Measurements from ENCODE around the gene CHD1L. TPM values are rescaled to one million over a fixed set of nuclear protein-coding genes. Genes with fewer than 3 reads are reported as not detected.
"Not testable (repeated sequence)": the region's sequence is repeated elsewhere in the genome, so short reads cannot be mapped to it uniquely, and the experiment has no call there.

CHD1L gene
- total RNA-seq: 72.9 and 80.3 TPM in 2 replicates

DNA sequence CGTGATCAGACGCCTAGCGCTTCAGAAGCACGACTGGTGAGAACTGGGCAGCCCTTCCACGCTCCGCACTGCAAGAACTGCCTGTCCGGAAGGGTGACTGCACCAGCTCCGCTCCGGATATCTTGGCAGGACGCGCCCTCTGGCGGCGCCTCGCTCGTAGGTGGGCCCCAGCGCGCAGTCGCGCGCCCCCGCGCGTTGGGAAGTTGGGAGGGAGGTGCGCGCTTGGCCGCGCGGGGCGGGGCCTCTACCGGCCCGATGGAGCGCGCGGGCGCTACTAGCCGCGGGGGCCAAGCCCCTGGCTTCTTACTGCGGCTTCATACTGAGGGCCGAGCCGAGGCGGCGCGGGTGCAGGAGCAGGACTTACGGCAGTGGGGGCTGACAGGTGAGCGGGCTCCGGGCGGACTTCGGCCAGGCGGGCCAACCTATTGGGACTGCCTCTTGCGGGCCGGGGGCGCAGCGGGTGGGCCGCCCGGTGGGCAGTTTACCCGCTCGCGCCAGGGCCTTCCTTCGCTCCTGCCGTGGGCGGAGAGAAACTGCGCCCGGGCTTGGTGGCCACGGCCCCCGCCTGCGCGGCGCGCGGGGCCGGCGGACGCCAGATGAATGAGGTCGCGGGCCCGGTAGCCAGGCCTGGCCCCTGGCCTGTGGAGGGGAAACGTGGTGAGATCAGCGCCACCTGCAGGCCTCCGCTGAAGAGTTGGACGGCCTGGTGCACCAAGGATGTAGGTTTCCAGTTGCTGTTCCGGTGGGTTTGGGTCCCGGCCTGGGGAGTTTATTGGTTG, at the start of gene CHD1L:
Gene CHD1L, plus strand, starts transcription at position 236 of the 779 bp plus-strand sequence. Its CDS starts 20 bp downstream, at position 256.
- H3K27ac Mint-ChIP-seq: peak within 1 kb of the TSS; percentile 88
- intact Hi-C loops (cut with micrococcal nuclease): loop anchor here (1.0 to 10.0 kb wide), 4 partner anchors 17 to 1092 kb away; partner anchors contain the start of genes FMO5 and PRKAB2
- peaks cover 16% of the 10 kb centered on the region for H3K36me3 Mint-ChIP-seq (ENCODE audit: low read depth)

DNA sequence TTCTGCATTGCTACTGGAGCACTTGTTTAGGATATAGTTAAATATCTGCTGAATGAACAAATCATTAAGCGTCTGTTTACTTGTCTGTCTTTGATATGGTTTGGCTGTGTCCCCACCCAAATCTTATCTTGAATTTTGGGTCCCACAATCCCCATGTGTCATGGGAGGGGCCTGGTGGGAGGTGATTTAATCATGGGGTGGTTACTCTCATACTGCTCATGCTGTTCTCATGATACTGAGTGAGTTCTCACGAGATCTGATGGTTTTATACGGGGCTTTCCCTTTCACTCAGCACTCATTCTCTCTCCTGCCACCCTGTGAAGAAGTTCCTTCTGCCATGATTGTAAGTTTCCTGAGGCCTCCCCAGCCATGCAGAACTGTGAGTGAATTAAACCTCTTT, 45.2 kb upstream of the CHD1L start:
- H3K36me3 Mint-ChIP-seq (ENCODE audit: low read depth); H3K27ac Mint-ChIP-seq; intact Hi-C loops (cut with micrococcal nuclease); H3K4me3 Mint-ChIP-seq; H3K4me1 Mint-ChIP-seq; H3K27me3 Mint-ChIP-seq: not testable (repeated sequence)
- peaks cover 12% of the 10 kb centered on the region for H3K9me3 Mint-ChIP-seq
- DNase-seq: peak; percentile 31

More for the DNA sequence above, at the start of gene CHD1L:
- Mint-ChIP-seq H3K4me1 (peaks cover 34% of the 10 kb centered on the region), H3K9me3 (no peaks in the 10 kb centered on the region), H3K4me3 (peak within 1 kb of the TSS; percentile 84), H3K27me3 (peaks cover 8% of the 10 kb centered on the region)
- peak; percentile 98 for DNase-seq

GRCh38 chr1:147201276-147201675, 41.2 kb upstream of the CHD1L start:
- no peaks in the 10 kb centered on the region for H3K36me3 Mint-ChIP-seq (ENCODE audit: low read depth)
- H3K4me3 Mint-ChIP-seq: no peak overlapping the region
- intact Hi-C loops (cut with micrococcal nuclease): no loop called here
- no peak overlapping the region for H3K27ac Mint-ChIP-seq
- peaks cover 12% of the 10 kb centered on the region for H3K9me3 Mint-ChIP-seq
- DNase-seq: no peak
- no peaks in the 10 kb centered on the region for H3K27me3 Mint-ChIP-seq
- H3K4me1 Mint-ChIP-seq: peaks cover 7% of the 10 kb centered on the region

- intact Hi-C loops (cut with micrococcal nuclease): no loop called here
- H3K27me3 Mint-ChIP-seq: no peaks in the 10 kb centered on the region
- H3K36me3 Mint-ChIP-seq (ENCODE audit: low read depth): no peaks in the 10 kb centered on the region
- peaks cover 5% of the 10 kb centered on the region for H3K4me1 Mint-ChIP-seq
- H3K4me3 Mint-ChIP-seq: no peak overlapping the region
- DNase-seq: no peak
- no peak overlapping the region for H3K27ac Mint-ChIP-seq
- peaks cover 12% of the 10 kb centered on the region for H3K9me3 Mint-ChIP-seq
These were observed 40.7 kb upstream of the CHD1L start for GRCh38 chr1:147201786-147202185.

DNA sequence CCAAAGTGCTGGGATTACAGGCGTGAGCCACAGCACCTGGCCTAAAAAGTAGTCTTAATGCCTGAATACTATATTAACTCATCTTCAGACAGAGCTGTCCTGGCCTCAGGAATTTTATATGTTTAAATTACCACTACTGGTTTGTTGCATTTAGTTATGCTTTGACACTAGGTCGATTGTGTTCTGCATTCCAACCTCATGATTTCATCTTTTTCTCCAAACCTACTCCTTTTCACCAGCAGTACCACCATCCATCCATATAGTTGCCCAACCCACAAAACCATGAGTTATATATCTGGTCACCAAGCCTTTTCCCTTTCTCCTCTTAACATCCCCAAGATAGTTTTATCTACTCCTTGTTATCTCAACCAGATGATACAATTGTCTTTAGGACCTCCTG, 39.9 kb upstream of the CHD1L start:
- no peak for DNase-seq

GRCh38 chr1:147204080-147204479, 38.4 kb upstream of the CHD1L start:
- Mint-ChIP-seq H3K27me3 (no peaks in the 10 kb centered on the region), H3K4me1 (peaks cover 3% of the 10 kb centered on the region), H3K27ac (no peak overlapping the region), H3K4me3 (no peak overlapping the region), H3K36me3 (ENCODE audit: low read depth) (no peaks in the 10 kb centered on the region), H3K9me3 (peaks cover 5% of the 10 kb centered on the region)
- no peak for DNase-seq
- intact Hi-C loops (cut with micrococcal nuclease): no loop called here

More for the DNA sequence above, 39.9 kb upstream of the CHD1L start:
- Mint-ChIP-seq H3K4me3 (no peak overlapping the region), H3K4me1 (peaks cover 3% of the 10 kb centered on the region), H3K27me3 (no peaks in the 10 kb centered on the region), H3K36me3 (ENCODE audit: low read depth) (no peaks in the 10 kb centered on the region), H3K9me3 (peaks cover 10% of the 10 kb centered on the region), H3K27ac (no peak overlapping the region)
- intact Hi-C loops (cut with micrococcal nuclease): no loop called here

DNA sequence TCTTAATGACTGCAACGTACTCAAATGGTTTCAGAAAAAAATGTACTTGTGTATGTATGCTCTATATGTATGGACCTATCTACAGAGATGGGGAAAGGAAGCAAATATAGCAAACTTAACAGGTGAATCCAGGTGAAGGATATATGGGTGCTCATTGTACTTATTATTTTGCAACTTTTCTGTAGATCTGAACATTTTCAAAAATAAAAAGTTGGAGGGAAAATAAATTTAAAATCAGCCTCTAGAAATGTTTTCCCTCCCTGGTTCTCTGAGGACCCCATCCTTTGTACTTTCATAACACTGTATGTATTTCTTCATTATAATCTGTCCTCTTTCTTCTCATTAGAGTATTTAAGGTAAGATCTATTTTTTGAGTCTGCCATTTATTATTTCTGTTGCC, 35.3 kb upstream of the CHD1L start:
- no peak for DNase-seq
- Mint-ChIP-seq H3K27ac (no peak overlapping the region), H3K4me1 (no peaks in the 10 kb centered on the region), H3K9me3 (peaks cover 5% of the 10 kb centered on the region), H3K27me3 (no peaks in the 10 kb centered on the region), H3K36me3 (ENCODE audit: low read depth) (no peaks in the 10 kb centered on the region), H3K4me3 (no peak overlapping the region)
- intact Hi-C loops (cut with micrococcal nuclease): no loop called here

DNA sequence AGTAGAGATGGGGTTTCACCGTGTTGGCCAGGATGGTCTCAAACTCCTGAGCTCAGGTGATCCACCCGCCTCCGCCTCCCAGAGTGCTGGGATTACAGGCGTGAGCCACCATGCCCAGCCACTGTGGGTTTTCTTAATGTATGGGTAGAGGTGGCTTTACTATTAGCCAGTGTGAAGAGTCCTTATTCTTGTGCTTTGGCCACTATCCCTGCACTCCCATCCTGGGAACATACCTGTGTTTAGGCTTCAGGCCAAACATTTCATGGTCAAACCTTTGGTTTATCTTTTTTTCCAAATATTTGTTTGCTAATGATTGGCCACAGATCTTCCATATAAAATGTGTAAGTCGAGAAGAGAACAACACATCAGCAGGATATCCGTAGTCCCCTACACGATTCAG, 33.9 kb upstream of the CHD1L start:
- no peak for DNase-seq
- Mint-ChIP-seq H3K27me3 (peaks cover 7% of the 10 kb centered on the region), H3K9me3 (no peaks in the 10 kb centered on the region), H3K4me1 (no peaks in the 10 kb centered on the region), H3K36me3 (ENCODE audit: low read depth) (no peaks in the 10 kb centered on the region), H3K4me3 (no peak overlapping the region), H3K27ac (no peak overlapping the region)
- intact Hi-C loops (cut with micrococcal nuclease): no loop called here

GRCh38 chr1:147209825-147210821, 32.4 kb upstream of the CHD1L start:
- H3K27me3 Mint-ChIP-seq: peaks cover 13% of the 10 kb centered on the region
- no peak overlapping the region for H3K4me3 Mint-ChIP-seq
- H3K4me1 Mint-ChIP-seq: no peaks in the 10 kb centered on the region
- intact Hi-C loops (cut with micrococcal nuclease): no loop called here
- H3K27ac Mint-ChIP-seq: no peak overlapping the region
- DNase-seq: no peak
- H3K9me3 Mint-ChIP-seq: no peaks in the 10 kb centered on the region
- no peaks in the 10 kb centered on the region for H3K36me3 Mint-ChIP-seq (ENCODE audit: low read depth)

- Mint-ChIP-seq H3K4me1 (no peaks in the 10 kb centered on the region), H3K27me3 (peaks cover 15% of the 10 kb centered on the region), H3K36me3 (ENCODE audit: low read depth) (no peaks in the 10 kb centered on the region), H3K4me3 (no peak overlapping the region), H3K27ac (no peak overlapping the region), H3K9me3 (no peaks in the 10 kb centered on the region)
- no peak for DNase-seq
- intact Hi-C loops (cut with micrococcal nuclease): no loop called here
These were observed 31.5 kb upstream of the CHD1L start for GRCh38 chr1:147210987-147211386.

GRCh38 chr1:147211577-147211976, 30.9 kb upstream of the CHD1L start:
- no peak overlapping the region for H3K4me3 Mint-ChIP-seq
- H3K27ac Mint-ChIP-seq: no peak overlapping the region
- H3K27me3 Mint-ChIP-seq: peaks cover 17% of the 10 kb centered on the region
- intact Hi-C loops (cut with micrococcal nuclease): no loop called here
- H3K9me3 Mint-ChIP-seq: no peaks in the 10 kb centered on the region
- no peaks in the 10 kb centered on the region for H3K36me3 Mint-ChIP-seq (ENCODE audit: low read depth)
- no peaks in the 10 kb centered on the region for H3K4me1 Mint-ChIP-seq
- DNase-seq: no peak

GRCh38 chr1:147213271-147213670, 29.2 kb upstream of the CHD1L start:
- H3K36me3 Mint-ChIP-seq (ENCODE audit: low read depth): no peaks in the 10 kb centered on the region
- peaks cover 21% of the 10 kb centered on the region for H3K27me3 Mint-ChIP-seq
- H3K4me1 Mint-ChIP-seq: no peaks in the 10 kb centered on the region
- DNase-seq: no peak
- no peaks in the 10 kb centered on the region for H3K9me3 Mint-ChIP-seq
- no peak overlapping the region for H3K4me3 Mint-ChIP-seq
- intact Hi-C loops (cut with micrococcal nuclease): no loop called here
- no peak overlapping the region for H3K27ac Mint-ChIP-seq

DNA sequence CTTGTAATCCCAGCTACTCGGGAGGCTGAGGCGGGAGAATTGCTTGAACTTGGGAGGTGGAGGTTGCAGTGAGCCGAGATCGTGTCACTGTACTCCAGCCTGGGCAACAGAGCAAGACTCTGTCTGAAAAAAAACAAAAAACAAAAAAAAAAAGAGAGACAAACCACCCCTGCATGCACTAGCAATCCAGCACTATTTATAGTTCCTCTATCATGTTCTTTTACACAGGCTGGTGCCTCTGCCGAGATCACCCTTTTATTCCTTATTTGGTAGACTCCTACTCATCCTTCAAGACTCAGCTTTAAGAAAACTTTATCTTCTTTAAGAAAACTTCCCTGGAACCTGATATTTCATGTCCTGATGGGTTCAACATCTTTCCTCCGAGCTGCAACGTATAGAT, 28.2 kb upstream of the CHD1L start:
- no peak overlapping the region for H3K4me3 Mint-ChIP-seq
- intact Hi-C loops (cut with micrococcal nuclease): no loop called here
- no peaks in the 10 kb centered on the region for H3K4me1 Mint-ChIP-seq
- H3K27ac Mint-ChIP-seq: no peak overlapping the region
- H3K27me3 Mint-ChIP-seq: peaks cover 26% of the 10 kb centered on the region
- H3K36me3 Mint-ChIP-seq (ENCODE audit: low read depth): no peaks in the 10 kb centered on the region
- H3K9me3 Mint-ChIP-seq: no peaks in the 10 kb centered on the region
- no peak for DNase-seq

All from activated CD4-positive, alpha-beta T cell treated with anti-CD3 and anti-CD28 coated beads, Interleukin-2, amount 10 ng/mL, durations not matched to agents 24 days and 14 days (primary cell).